Measurements from ENCODE around the gene AOX1.
"Not testable (repeated sequence)": the region's sequence is repeated elsewhere in the genome, so short reads cannot be mapped to it uniquely, and the experiment has no call there.

AOX1 gene

DNA sequence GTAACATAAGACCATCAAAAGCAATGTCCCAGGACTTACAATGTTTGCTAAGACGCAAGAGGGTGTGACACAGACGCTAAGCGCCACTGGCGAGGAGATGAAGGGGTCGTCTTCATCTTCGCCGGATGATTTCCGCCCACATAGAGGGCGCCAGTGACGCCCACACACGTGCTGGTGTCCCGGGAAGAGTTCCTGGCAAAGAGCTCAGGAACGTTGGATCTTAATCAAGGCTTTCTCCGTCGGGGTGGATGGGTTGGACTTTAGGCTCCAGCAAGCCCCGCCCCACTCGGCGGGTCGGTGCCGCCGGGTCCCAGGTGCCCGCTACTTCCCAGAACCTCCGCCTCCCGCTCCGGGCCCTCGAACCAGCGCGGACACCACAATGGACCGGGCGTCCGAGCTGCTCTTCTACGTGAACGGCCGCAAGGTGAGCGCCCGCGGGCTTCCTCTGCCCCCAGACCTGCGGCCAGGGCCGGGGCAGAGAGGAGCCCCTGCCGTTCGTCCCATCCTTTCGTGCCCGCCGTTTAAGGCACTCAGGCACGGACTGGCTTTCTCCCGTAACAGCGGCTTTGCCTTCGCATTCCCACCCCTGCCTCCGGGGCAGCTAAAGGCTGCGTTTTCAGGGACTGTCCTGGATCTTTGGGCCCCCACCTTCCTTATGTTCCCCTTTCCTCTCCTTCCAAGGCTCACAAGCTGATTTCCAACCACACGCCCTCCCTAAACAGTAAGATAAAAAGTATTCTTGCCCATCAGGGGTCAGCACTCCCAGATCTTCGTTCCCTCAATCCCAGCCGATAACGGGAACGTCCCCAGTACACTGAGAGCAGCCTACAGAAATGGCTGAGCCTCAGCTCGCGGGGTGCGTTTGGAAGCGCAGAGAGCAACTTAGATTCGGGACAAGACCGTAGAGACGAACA, at the start of gene AOX1:
AOX1 (plus strand) TSS at position 285 of the 914 bp plus-strand sequence; CDS start at position 380, 95 bp downstream.
- TF ChIP-seq, protein P1, sequence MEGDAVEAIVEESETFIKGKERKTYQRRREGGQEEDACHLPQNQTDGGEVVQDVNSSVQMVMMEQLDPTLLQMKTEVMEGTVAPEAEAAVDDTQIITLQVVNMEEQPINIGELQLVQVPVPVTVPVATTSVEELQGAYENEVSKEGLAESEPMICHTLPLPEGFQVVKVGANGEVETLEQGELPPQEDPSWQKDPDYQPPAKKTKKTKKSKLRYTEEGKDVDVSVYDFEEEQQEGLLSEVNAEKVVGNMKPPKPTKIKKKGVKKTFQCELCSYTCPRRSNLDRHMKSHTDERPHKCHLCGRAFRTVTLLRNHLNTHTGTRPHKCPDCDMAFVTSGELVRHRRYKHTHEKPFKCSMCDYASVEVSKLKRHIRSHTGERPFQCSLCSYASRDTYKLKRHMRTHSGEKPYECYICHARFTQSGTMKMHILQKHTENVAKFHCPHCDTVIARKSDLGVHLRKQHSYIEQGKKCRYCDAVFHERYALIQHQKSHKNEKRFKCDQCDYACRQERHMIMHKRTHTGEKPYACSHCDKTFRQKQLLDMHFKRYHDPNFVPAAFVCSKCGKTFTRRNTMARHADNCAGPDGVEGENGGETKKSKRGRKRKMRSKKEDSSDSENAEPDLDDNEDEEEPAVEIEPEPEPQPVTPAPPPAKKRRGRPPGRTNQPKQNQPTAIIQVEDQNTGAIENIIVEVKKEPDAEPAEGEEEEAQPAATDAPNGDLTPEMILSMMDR (conservative IDR thresholded peaks at IDR 0.05) = no peak
- H3K27ac ChIP-seq = no peak within 1 kb of the TSS

- peak overlapping the region; percentile 79 for H3K27ac ChIP-seq
- TF ChIP-seq, protein P1 (conservative IDR thresholded peaks at IDR 0.05) = no peak
Measured at GRCh38 chr2:200538139-200538538, 47.7 kb upstream of the AOX1 start.

GRCh38 chr2:200540793-200541192, 45.0 kb upstream of the AOX1 start:
- TF ChIP-seq, protein P1 (conservative IDR thresholded peaks at IDR 0.05) = no peak
- no peak overlapping the region for H3K27ac ChIP-seq

DNA sequence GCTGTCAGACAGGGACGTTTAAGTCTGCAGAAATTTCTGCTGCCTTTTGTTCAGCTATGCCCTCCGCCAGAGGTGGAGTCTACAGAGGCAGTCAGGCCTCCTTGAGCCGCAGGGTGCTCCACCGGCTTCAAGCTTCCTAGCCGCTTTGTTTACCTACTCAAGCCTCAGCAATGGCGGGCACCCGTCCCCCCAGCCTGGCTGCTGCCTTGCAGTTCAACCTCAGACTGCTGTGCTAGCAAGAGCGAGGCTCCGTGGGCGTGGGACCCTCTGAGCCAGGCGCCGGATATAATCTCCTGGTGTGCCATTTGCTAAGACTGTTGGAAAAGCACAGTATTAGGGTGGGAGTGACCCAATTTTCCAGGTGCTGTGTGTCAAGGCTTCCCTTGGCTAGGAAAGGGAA, 19.2 kb upstream of the AOX1 start:
- H3K27ac ChIP-seq = not testable (repeated sequence)

- TF ChIP-seq, protein P1 (conservative IDR thresholded peaks at IDR 0.05) = no peak
- no peak overlapping the region for H3K27ac ChIP-seq
Measured at GRCh38 chr2:200567932-200568331, 17.9 kb upstream of the AOX1 start.

DNA sequence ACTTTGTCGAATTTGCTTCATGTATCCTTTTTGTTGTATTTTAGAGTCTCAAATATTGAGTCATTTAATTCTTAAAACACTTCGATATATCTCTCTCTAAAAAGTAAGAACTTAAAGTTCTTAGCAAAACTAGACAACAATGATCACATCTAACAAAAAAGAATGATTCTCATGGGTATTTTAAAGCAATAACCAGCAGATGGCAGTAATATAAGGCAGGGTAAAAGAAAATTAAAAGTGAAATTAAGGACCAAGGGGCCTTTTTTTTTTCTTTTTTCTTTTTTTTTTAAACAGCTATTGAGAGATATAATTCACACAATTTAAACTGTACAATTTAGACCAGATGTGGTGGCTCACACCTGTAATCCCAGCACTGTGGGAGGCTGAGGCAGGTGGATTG, 9.9 kb upstream of the AOX1 start:
- no peak overlapping the region for H3K27ac ChIP-seq
- TF ChIP-seq, protein P1 (conservative IDR thresholded peaks at IDR 0.05) = peak; percentile 78

DNA sequence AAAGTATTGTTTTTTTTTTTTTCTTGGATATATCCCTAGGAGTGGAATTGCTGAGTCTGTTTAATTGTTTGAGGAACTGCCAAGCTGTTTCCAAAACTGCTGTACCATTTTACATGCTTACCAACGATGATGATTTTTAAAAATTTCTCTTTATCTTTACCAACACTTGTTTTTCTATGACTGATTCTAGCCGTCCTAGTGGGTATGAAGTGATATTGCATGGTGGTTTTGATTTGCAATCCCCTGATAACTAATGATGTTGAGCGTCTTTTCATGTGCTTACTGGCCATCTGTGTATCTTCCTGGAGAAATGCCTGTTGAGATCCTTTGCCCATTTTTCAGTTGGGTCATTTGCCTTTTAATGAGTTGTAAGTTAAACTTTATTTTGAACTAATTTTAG, 8.8 kb upstream of the AOX1 start:
- H3K27ac ChIP-seq = no peak overlapping the region
- TF ChIP-seq, protein P1 (conservative IDR thresholded peaks at IDR 0.05) = no peak; the same call in 1 of the 2 replicates

GRCh38 chr2:200578778-200579177, 7.0 kb upstream of the AOX1 start:
- TF ChIP-seq, protein P1 (conservative IDR thresholded peaks at IDR 0.05) = peak; percentile 73
- peak overlapping the region; percentile 56 for H3K27ac ChIP-seq
